ENCODE measurements around the gene HBG1.

The HBG1 gene

GRCh38 chr11:5284637-5285036, 35.0 kb upstream of the HBG1 start:
- no peak overlapping the region for H3K4me3 ChIP-seq (ENCODE audit: low read depth, low read length)
- DNase-seq (ENCODE audit: low read depth) = no peak
- no peak for TF ChIP-seq CTCF (IDR thresholded peaks at IDR 0.05; ENCODE audit: insufficient read depth, low read depth, low read length, missing control alignments)

- H3K4me3 ChIP-seq (ENCODE audit: low read depth, low read length) = no peak overlapping the region
- no peak for DNase-seq (ENCODE audit: low read depth)
- no peak for TF ChIP-seq CTCF (IDR thresholded peaks at IDR 0.05; ENCODE audit: insufficient read depth, low read depth, low read length, missing control alignments)
Measured at GRCh38 chr11:5283882-5284281, 34.2 kb upstream of the HBG1 start.

- no peak for TF ChIP-seq CTCF (IDR thresholded peaks at IDR 0.05; ENCODE audit: insufficient read depth, low read depth, low read length, missing control alignments)
- DNase-seq (ENCODE audit: low read depth) = no peak
- H3K4me3 ChIP-seq (ENCODE audit: low read depth, low read length) = no peak overlapping the region
Measured at GRCh38 chr11:5283086-5283485, 33.4 kb upstream of the HBG1 start.

GRCh38 chr11:5282628-5283027, 33.0 kb upstream of the HBG1 start:
- no peak overlapping the region for H3K4me3 ChIP-seq (ENCODE audit: low read depth, low read length)
- DNase-seq (ENCODE audit: low read depth) = no peak
- no peak for TF ChIP-seq CTCF (IDR thresholded peaks at IDR 0.05; ENCODE audit: insufficient read depth, low read depth, low read length, missing control alignments)

GRCh38 chr11:5281596-5281995, 31.9 kb upstream of the HBG1 start:
- DNase-seq (ENCODE audit: low read depth) = no peak
- no peak for TF ChIP-seq CTCF (IDR thresholded peaks at IDR 0.05; ENCODE audit: insufficient read depth, low read depth, low read length, missing control alignments)
- H3K4me3 ChIP-seq (ENCODE audit: low read depth, low read length) = no peak overlapping the region

- DNase-seq (ENCODE audit: low read depth) = peak; percentile 79
- no peak overlapping the region for H3K4me3 ChIP-seq (ENCODE audit: low read depth, low read length)
- no peak for TF ChIP-seq CTCF (IDR thresholded peaks at IDR 0.05; ENCODE audit: insufficient read depth, low read depth, low read length, missing control alignments)
Measured at GRCh38 chr11:5280582-5281102, 31.0 kb upstream of the HBG1 start.

- H3K4me3 ChIP-seq (ENCODE audit: low read depth, low read length) = no peak overlapping the region
- no peak for TF ChIP-seq CTCF (IDR thresholded peaks at IDR 0.05; ENCODE audit: insufficient read depth, low read depth, low read length, missing control alignments)
- no peak for DNase-seq (ENCODE audit: low read depth)
Measured at GRCh38 chr11:5279471-5280090, 29.9 kb upstream of the HBG1 start.

Measured in GM12865 (cell line).